ENCODE measurements around the gene RIOX2.
"Not testable (repeated sequence)": the region's sequence is repeated elsewhere in the genome, so short reads cannot be mapped to it uniquely, and the experiment has no call there.

Gene RIOX2

GRCh38 chr3:97911459-97911858, 60.8 kb downstream of the RIOX2 start:
- no peak for TF ChIP-seq CTCF (IDR thresholded peaks at IDR 0.05; ENCODE audit: insufficient read depth, low read length, poor library complexity, severe bottlenecking)
- Histone ChIP-seq H3K36me3 (ENCODE audit: control insufficient read depth, insufficient read depth, low read length) (no peaks in the 10 kb centered on the region), H3K4me3 (replicated peaks; ENCODE audit: low read depth, low read length) (no peak overlapping the region), H3K27me3 (replicated peaks; ENCODE audit: control insufficient read depth, insufficient read depth, low read length) (no peaks in the 10 kb centered on the region)
- DNase-seq (ENCODE audit: extremely low read depth, insufficient read length): no peak

DNA sequence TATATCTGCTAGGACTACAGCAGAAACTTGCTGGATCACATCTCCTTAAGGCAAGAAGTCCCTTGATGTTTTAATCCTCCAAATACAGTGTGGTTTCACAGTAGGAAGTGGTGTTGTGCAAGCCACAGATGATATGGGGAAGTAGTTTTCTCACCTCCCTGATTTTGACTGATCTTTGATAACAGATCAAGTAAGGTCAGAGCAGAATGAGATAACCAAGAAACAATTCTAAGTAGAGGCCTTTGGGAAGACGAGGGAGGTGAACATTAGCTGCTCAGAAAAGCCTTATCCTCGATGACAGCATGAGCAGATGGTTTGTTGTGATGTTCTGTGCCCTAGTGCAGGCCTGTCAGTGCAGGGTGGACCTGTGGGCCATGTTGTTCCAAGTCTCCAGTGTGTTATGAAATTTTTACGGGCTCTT, 61.3 kb downstream of the RIOX2 start:
- no peak for TF ChIP-seq CTCF (IDR thresholded peaks at IDR 0.05; ENCODE audit: insufficient read depth, low read length, poor library complexity, severe bottlenecking)
- Histone ChIP-seq H3K4me3 (replicated peaks; ENCODE audit: low read depth, low read length) (no peak overlapping the region), H3K36me3 (ENCODE audit: control insufficient read depth, insufficient read depth, low read length) (no peaks in the 10 kb centered on the region), H3K27me3 (replicated peaks; ENCODE audit: control insufficient read depth, insufficient read depth, low read length) (no peaks in the 10 kb centered on the region)
- DNase-seq (ENCODE audit: extremely low read depth, insufficient read length): peak; percentile 5

DNA sequence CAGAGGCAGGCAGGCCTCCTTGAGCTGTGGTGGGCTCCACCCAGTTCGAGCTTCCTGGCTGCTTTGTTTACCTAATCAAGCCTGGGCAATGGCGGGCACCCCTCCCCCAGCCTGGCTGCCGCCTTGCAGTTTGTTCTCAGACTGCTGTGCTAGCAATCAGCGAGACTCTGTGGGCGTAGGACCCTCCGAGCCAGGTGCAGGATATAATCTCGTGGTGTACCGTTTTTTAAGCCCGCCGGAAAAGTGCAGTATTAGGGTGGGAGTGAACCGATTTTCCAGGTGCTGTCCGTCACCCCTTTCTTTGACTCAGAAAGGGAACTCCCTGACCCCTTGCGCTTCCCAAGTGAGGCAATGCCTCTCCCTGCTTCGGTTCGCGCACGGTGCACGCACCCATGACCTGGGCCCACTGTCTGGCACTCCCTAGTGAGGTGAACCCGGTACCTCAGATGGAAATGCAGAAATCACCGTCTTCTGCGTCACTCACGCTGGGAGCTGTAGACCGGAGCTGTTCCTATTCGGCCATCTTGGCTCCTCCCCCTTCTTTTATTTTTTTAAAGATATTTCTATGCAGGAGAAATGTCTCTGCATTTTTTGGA, 61.9 kb downstream of the RIOX2 start:
- not testable (repeated sequence) for H3K27me3 ChIP-seq (replicated peaks; ENCODE audit: control insufficient read depth, insufficient read depth, low read length)

GRCh38 chr3:97909830-97910229, 62.4 kb downstream of the RIOX2 start:
- H3K27me3 ChIP-seq (replicated peaks; ENCODE audit: control insufficient read depth, insufficient read depth, low read length); H3K36me3 ChIP-seq (ENCODE audit: control insufficient read depth, insufficient read depth, low read length); H3K4me3 ChIP-seq (replicated peaks; ENCODE audit: low read depth, low read length); DNase-seq (ENCODE audit: extremely low read depth, insufficient read length): not testable (repeated sequence)

More for the DNA sequence above, 61.9 kb downstream of the RIOX2 start:
- peak; percentile 3 for DNase-seq (ENCODE audit: extremely low read depth, insufficient read length)
- not testable (repeated sequence) for H3K36me3 ChIP-seq (ENCODE audit: control insufficient read depth, insufficient read depth, low read length); H3K4me3 ChIP-seq (replicated peaks; ENCODE audit: low read depth, low read length)

GRCh38 chr3:97901313-97902248, 70.7 kb downstream of the RIOX2 start:
- H3K4me3 ChIP-seq (replicated peaks; ENCODE audit: low read depth, low read length): no peak overlapping the region
- no peaks in the 10 kb centered on the region for H3K27me3 ChIP-seq (replicated peaks; ENCODE audit: control insufficient read depth, insufficient read depth, low read length)
- TF ChIP-seq CTCF (IDR thresholded peaks at IDR 0.05; ENCODE audit: insufficient read depth, low read length, poor library complexity, severe bottlenecking): no peak
- DNase-seq (ENCODE audit: extremely low read depth, insufficient read length): no peak
- no peaks in the 10 kb centered on the region for H3K36me3 ChIP-seq (ENCODE audit: control insufficient read depth, insufficient read depth, low read length)

- Histone ChIP-seq H3K4me3 (replicated peaks; ENCODE audit: low read depth, low read length) (no peak overlapping the region), H3K36me3 (ENCODE audit: control insufficient read depth, insufficient read depth, low read length) (no peaks in the 10 kb centered on the region), H3K27me3 (replicated peaks; ENCODE audit: control insufficient read depth, insufficient read depth, low read length) (no peaks in the 10 kb centered on the region)
- DNase-seq (ENCODE audit: extremely low read depth, insufficient read length): no peak
- TF ChIP-seq CTCF (IDR thresholded peaks at IDR 0.05; ENCODE audit: insufficient read depth, low read length, poor library complexity, severe bottlenecking): no peak
These were observed 72.9 kb downstream of the RIOX2 start for GRCh38 chr3:97899331-97899730.
